Measurements from ENCODE around the gene C2CD4C.
"Not testable (repeated sequence)": the region's sequence is repeated elsewhere in the genome, so short reads cannot be mapped to it uniquely, and the experiment has no call there.

Gene C2CD4C

DNA sequence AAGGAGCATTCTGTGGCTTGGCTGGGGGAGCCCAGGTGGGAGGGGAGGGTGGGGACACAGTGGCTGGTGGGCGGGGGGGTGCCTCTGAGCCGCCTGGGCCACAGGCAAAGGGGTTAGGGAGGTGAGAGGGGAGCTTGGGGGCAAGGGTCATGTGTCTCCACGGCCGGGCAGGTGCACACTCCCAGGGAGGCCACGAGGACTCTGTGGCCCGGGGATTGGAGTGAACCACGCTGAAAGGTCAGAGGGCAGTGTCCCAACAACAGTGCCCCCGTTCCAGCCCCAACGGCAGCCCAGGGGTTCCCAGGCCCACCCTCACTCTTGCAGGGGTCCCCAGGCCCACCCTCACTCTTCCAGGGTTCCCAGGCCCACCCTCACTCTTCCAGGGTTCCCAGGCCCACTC, 9.6 kb downstream of the C2CD4C start:
- no peak for DNase-seq (ENCODE audit: low read depth, low spot score)

DNA sequence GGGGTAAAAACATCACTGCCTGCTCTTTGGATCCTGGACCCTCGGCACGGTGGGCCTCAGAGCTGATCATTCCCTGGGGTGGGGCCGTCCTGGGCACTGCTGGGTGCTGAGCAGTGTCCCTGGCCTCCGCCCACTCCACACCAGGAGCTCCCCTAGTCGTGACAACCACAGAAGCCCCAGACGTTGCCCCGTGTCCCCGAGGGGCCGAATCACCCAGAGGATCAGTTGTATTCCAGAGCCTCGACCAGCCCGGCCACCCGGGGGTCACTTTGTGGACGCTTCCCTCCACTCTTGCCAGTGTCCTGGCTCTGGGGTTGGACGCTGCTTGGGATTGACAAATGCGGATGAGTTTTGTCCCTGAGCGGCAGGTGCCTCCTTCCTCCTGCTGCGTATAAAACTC, 10.2 kb downstream of the C2CD4C start:
- no peak for DNase-seq (ENCODE audit: low read depth, low spot score)

DNA sequence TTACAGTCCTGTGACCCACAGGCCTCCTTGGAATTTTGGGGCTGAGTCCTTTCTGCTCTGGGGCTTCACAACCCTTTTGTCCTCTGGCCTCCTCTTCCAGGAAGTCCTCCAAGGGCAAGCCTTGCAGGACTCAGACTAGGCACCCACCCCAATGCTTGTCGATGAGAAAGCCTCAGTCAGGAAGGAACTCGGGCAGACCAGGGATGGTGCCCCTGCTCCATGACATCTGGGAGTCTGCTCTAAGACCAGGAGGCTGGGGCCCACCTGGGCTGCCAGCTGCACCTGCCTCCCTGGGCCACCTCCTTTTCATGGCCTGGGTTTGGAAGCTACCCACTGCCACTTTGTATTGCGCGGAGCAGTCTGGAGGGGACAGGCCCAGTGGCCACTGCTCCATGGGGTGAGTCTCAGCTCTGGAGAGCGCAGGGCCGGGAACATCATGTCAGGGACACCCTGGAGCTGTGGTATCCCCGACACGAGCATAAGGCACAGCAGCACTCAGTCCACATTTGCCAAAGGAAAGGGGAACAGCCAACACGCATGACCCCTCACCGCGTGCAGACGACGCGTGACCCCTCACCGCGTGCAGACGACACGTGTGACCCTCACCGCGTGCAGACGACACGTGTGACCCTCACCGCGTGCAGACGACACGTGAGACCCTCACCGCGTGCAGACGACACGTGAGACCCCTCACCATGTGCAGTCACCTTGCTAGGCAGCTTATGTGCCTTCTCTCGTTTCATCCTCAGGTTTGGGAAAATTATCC, 10.8 kb downstream of the C2CD4C start:
- DNase-seq (ENCODE audit: low read depth, low spot score) = no peak

DNA sequence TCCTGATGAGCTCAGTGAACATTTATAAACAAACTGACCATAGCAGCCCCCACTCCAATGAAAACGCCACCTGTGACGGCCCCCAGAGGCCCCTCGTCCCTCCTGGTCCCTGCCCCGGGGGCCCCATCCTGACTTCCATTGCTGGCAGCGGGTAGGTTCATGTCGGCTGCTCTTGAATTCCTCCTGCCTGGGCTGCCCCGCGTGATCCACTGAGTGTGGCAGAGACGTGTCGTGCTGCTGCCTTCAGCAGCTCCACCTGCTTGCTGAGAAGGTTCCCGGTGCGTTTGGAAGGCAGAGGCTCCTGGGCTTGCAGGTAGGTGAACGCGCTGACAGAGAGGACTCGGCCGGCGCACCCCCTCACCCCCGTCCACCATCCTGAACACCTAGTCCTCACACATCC, 11.6 kb downstream of the C2CD4C start:
- no peak for DNase-seq (ENCODE audit: low read depth, low spot score)

DNA sequence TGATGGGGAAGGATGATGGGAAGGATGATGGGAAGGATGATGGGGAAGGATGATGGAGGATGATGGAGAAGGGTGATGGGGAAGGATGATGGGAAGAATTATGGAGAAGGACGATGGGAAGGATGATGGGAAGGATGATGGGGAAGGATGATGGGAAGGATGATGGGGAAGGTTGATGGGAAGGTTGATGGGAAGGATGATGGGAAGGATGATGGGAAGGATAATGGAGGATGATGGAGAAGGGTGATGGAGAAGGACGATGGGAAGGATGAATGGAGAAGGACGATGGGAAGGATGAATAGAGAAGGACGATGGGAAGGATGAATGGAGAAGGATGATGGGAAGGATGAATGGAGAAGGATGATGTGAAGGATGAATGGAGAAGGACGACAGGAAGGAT, 13.5 kb downstream of the C2CD4C start:
- no peak for DNase-seq (ENCODE audit: low read depth, low spot score)

DNA sequence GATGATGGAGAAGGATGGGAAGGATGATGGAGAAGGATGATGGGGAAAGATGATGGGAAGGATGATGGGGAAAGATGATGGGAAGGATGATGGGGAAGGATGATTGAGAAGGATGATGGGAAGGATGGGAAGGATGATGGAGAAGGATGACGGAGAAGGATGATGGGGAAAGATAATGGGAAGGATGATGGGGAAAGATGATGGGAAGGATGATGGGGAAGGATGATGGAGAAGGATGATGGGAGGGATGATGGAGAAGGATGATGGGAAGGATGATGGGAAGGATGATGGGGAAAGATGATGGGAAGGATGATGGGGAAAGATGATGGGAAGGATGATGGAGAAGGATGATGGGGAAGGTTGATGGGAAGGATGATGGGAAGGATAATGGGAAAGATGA, 14.1 kb downstream of the C2CD4C start:
- DNase-seq (ENCODE audit: low read depth, low spot score) = not testable (repeated sequence)

DNA sequence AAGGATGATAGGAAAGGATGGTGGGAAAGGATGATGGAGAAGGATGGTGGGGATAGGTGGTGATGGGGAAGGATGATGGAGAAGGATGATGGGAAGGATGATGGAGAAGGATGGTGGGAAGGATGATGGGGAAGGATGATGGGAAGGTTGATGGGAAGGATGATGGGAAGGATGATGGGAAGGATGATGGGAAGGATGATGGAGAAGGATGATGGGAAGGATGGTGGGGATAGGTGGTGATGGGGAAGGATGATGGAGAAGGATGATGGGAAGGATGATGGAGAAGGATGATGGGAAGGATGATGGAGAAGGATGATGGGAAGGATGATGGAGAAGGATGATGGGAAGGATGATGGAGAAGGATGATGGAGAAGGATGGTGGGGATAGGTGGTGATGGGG, 15.4 kb downstream of the C2CD4C start:
- not testable (repeated sequence) for DNase-seq (ENCODE audit: low read depth, low spot score)

DNA sequence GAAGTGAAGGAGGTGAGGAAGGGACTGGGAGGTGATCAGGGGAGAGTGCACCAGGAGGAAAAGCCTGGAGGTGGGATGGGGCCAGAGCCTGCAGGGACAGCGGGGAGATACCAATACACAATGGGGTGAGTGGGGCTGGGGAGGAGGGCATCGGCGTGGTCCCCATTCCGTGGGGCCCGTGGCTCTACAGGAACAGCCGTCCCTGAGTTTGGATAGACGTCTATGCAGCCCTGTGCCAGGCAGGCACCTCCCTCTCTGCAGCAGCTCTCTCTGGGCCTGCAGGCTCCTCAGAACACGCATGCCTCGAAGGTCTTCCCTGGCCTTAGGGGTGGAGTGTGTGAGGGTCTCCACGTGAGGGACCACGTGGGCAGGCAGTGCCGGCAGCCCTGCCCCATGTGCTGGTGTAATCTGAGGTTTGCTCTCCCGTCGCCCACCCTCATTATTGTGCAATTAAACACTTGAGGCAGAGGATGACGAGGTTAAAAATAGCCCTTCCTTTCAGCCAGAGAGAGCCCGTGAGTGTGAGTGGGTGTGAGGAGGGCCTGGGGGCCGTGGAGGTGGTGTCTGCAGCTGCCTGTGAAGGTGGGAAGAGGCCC, 16.5 kb downstream of the C2CD4C start:
- no peak for DNase-seq (ENCODE audit: low read depth, low spot score)

DNA sequence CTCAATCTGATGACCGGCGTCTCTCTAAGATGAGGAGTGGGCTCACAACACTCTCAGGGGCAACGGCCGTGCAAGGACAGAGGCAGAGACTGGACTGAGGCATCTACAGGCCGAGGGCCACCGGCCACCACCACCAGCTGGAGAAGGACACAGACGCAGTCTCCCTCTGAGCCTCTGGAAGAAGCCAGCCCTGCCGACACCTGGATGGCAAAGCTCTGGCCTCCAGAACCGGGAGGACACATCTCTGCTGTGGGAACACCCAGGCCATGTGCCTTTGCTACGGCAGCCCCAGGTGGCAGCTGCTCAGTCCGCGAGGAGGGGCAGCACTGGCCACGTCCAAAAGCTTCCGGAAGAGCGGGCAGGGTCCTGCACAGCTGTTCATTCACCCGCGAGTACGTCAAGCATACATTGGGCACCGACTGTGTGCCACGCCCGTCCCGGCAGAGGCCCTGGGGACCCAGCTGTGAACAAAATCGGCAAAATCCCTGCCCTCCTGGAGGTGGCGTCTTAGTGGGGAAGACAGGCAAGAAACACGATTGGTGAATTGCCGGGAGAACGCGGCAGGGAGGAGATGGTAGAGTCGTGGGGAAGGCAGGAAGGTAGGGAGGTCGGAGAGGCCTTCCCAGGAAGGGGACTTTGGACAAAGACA, 17.1 kb downstream of the C2CD4C start:
- no peak for DNase-seq (ENCODE audit: low read depth, low spot score)

DNA sequence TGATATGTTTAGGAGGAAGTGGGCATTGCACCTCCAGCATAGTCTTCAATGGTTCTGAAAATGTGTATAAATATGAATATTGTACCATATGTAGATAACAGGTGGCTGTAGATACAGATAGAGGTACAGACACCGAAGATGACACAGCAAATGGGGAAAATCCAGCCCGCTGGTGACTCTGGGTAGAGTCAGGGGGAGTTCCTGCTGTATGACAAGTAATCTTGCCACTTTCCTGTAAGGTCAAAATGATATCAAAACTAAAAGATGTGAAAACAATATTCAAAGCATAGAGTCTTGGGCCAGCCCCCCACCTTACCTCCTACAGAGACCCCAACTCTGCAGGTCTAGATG, 17.8 kb downstream of the C2CD4C start:
- DNase-seq (ENCODE audit: low read depth, low spot score) = no peak

DNA sequence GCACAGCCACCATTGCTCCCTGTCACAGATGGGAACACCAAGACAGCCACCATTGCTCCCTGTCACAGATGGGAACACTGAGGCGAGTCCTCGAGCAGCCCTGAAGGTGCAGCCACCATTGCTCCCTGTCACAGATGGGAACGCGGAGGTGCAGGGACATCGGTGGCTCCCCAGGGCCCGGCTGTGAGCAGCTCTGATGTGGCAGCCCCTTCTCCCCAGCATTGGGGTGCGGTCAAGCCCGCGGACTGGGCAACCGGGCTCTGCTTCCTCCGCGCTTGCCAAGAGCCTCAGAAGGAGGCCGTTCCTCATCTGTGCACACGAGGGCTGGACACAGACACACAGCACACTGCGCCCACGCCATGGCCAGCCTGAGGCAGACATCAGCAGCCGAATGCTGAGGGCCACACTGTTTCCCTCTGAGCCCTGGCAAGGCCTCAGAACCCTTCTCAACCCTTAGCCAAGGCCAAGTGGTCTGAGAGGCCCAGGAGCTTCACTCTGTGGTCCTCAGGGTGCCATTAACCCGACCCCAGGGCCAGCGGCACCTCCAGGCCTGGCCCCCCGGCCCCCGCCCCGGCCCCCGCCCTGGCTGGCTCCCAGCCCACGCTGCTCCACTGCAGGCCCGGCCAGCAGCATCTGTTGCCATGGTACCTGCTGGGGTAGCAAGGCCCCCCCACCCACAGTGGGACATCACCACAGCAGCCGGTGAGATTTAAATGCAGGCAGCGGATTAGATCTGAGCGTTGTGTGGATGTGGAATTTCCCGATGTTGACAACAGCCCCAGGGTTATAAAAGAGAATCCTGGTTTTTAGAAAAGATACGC, 18.4 kb downstream of the C2CD4C start:
- no peak for DNase-seq (ENCODE audit: low read depth, low spot score)

DNA sequence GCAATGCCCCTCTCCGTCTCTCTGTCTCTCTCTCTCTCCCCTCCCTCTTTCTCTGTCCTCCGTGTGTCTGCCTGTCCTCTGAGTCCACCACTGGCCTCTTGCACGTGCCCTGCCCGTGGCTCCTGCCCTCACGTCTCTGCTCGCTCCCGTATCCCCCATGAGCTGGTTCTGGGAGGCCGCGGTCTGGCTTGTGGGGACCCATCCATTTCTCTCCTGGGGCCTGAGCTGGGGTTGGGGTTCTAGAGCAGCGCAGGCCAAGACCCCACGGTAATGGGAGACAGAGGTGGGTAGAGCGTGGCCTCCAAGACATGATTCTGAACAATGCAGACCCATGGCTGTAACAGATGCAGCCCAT, 19.0 kb downstream of the C2CD4C start:
- no peak for DNase-seq (ENCODE audit: low read depth, low spot score)

DNA sequence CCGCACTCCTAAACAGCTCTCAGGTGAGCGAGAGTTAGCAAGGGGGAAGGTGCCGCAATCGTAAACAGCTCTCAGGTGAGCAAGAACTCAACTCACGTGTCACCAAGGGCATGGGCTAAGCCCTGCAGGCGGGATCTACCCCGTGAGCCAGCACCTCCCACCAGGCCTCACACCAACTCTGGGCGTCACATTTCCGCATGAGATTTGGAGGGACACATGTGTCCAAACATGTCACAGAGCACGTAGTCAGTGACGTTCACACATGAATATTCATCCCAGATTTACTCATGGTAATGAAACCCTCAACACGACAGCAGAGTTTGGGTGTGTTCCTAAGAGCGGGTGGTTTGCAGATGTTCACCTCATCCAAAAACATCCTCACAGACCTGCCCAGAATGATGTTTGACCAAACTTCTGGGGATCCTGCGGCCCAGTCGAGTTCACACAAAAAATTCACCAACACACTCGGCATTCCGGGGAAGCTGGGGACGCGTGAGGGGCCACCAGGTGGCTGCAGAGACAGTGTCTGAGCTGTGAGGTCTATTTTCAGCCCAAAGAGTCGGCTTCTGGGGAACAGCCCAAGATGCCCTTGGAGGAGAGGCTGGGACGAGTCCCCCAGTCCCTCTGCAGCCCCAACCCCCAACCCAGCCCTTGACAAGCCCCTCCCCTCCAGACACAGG, 19.6 kb downstream of the C2CD4C start:
- DNase-seq (ENCODE audit: low read depth, low spot score) = no peak

DNA sequence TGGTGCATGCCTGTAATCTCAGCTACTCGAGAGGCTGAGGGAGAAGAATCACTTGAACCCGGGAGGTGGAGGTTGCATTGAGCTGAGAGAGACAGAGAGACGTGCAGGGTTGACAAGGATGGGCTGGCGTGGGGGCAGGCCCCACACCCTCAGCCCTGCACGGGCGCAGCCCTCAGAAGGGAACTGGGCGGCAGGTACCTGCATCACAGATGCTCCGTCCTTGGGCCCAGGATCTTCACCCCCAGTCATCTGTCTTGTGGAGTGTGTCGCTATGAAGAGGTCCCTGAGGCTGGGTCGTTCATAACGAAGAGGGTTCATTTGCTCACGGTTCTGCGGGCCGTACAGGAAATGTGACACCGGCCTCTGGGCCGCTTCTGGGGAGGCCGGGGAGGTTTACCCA, 20.3 kb downstream of the C2CD4C start:
- DNase-seq (ENCODE audit: low read depth, low spot score) = no peak

DNA sequence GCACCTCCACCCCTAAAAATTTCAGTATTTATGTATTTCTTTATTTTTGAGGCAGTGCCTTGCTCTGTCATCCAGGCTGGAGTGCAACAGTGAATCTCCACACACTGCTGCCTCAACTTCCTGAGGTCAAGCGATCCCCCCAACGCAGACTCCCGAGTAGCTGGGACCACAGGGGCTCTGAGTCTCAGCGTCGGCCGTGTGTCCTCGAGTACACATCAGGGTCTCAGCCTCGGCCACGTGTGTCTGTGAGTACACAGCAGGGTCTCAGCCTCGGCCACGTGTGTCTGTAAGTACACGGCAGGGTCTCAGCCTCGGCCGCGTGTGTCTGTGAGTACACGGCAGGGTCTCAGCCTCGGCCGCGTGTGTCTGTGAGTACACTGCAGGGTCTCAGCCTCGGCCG, 21.2 kb downstream of the C2CD4C start:
- DNase-seq (ENCODE audit: low read depth, low spot score) = no peak

DNA sequence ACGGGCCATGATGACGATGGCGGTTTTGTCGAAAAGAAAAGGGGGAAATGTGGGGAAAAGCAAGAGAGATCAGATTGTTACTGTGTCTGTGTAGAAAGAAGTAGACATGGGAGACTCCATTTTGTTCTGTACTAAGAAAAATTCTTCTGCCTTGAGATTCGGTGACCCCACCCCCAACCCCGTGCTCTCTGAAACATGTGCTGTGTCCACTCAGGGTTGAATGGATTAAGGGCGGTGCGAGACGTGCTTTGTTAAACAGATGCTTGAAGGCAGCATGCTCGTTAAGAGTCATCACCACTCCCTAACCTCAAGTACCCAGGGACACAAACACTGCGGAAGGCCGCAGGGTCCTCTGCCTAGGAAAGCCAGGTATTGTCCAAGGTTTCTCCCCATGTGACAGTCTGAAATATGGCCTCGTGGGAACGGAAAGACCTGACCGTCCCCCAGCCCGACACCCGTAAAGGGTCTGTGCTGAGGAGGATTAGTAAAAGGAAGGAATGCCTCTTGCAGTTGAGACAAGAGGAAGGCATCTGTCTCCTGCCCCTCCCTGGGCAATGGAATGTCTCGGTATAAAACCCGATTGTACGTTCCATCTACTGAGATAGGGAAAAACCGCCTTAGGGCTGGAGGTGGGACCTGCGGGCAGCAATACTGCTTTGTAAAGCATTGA, 22.2 kb downstream of the C2CD4C start:
- DNase-seq (ENCODE audit: low read depth, low spot score) = not testable (repeated sequence)

DNA sequence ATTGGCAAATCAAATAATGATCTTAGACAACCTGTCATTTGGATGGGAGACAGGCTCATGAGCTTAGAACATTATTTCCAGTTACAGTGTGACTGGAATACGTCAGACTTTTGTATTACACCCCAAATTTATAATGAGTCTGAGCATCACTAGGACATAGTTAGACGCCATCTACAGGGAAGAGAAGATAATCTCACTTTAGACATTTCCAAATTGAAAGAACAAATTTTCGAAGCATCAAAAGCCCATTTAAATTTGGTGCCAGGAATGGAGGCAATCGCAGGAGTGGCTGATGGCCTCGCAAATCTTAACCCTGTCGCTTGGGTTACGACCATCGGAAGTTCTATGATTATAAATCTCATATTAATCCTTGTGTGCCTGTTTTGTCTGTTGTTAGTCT, 22.8 kb downstream of the C2CD4C start:
- DNase-seq (ENCODE audit: low read depth, low spot score) = not testable (repeated sequence)

DNA sequence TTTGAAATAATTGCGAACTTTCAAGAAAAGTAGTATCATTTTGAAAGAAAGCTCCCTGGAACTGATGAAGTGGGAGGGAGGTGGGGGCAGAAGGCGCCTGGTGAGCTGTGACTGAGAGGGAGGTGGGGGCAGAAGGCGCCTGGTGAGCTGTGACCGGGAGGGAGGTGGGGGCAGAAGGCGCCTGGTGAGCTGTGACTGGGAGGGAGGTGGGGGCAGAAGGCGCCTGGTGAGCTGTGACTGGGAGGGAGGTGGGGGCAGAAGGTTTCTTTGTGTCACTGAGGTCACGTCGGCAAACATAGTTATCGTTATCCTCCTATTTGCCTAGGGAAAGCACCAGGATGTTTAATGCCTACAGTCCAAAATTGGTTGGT, 24.2 kb downstream of the C2CD4C start:
- no peak for DNase-seq (ENCODE audit: low read depth, low spot score)

DNA sequence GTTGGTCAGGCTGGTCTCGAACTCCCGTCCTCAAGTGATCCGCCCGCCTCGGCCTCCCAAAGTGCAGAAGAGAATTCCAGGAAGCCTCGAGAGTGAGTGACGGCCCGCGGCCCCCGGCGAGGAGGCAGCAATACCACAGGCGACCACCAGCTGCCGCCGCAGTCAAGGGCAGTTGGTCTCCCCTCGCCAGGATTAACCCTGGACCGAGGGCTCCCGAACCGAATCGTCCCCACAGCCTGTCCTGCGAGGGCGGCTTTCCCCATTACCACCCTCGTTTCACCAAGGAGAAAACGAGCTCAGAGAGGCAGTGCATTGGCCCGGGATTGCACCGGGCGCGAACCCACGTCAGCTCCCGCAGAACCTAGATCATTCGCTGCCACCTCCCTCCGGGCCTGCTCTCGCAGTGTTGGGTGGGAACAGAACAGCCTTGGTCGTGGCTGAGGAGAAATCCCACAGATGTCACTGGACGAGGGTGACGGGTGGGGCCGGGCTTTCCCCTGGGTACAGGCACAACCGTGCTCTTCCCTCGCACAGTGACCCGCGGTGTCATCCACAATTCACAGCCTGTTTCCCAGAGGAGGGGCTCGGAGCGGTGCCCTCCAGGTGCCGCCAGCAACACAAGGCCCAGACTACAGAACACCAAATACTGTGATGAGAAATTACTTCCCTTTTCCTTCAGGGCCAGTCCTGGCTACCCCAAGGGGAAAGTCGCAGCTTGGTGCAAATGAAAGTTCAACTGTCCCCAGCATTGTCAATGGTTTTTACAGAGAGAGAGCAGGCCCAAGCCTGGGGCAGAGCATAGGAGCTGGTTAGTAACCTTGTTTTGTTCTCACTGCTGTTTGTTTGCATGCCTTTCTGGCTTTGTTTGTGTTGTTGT, 24.8 kb downstream of the C2CD4C start:
- DNase-seq (ENCODE audit: low read depth, low spot score) = no peak

DNA sequence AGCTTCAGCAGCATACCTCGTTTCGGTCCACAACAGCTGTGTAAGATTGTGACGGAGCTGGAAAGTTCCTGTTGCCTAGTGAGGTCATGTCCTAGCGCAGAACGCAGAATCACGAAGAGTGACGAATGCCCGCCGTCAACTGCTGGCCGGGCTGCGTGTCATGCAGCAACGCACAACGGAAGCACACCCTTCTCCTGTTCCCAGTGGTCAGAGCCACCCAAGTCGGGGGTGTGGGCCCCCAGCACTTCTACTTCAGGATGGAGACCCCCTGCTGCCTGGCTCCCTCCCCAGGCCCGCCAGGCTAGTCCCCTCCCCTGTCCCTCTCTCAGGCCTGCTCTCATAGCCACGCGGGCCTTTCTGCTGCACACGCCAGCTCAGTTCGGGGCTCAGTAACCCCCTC, 25.9 kb downstream of the C2CD4C start:
- DNase-seq (ENCODE audit: low read depth, low spot score) = no peak
